Bronchial epithelial cell (primary cell): ENCODE data around the gene TXNDC17. TPM values are rescaled to one million over a fixed set of nuclear protein-coding genes. Genes with fewer than 3 reads are reported as not detected.
A peak's percentile ranks its signal among the peaks of the same experiment; 100 is the strongest.

ENCODE experiments used
- DNase-seq: peaks from one replicate; pipeline ENCODE4 v3.0.0-alpha.2; 2010; ENCODE audit warnings: low read depth
- FAIRE-seq: peaks from 2 replicates; lab custom pipeline; 2011; peaks lifted over from hg19 to GRCh38; lab: Jason Lieb, UNC
- H3K27me3 ChIP-seq: 2 replicates; pipeline ENCODE4 v1.5.1; 2011; ENCODE audit warnings: low read length; ENCODE audit not compliant: control insufficient read depth, insufficient read depth
- H3K36me3 ChIP-seq: 2 replicates; pipeline ENCODE4 v1.5.1; 2011; ENCODE audit warnings: low read length; ENCODE audit not compliant: control insufficient read depth, insufficient read depth
- H3K4me3 ChIP-seq: 2 replicates; pipeline ENCODE4 v1.5.1; 2011; ENCODE audit warnings: mild to moderate bottlenecking, low read depth, low read length, control low read depth
- total RNA-seq: library from RNA; depleted of rRNA; stranded (reverse); fragments of >200 nt; gene quantifications from 2 replicates; pipeline ENCODE4 v1.2.1, GENCODE V29; 2014
- TF ChIP-seq, protein P1 (sequence below): IDR thresholded peaks from 2 replicates; pipeline ENCODE4 v1.5.1; 2011; ENCODE audit warnings: mild to moderate bottlenecking, moderate library complexity, low read length, control low read depth, inconsistent platforms; ENCODE audit not compliant: insufficient read depth, severe bottlenecking

The TXNDC17 gene
- total RNA-seq, 1 donor from 2014 or later: 222 TPM

DNA sequence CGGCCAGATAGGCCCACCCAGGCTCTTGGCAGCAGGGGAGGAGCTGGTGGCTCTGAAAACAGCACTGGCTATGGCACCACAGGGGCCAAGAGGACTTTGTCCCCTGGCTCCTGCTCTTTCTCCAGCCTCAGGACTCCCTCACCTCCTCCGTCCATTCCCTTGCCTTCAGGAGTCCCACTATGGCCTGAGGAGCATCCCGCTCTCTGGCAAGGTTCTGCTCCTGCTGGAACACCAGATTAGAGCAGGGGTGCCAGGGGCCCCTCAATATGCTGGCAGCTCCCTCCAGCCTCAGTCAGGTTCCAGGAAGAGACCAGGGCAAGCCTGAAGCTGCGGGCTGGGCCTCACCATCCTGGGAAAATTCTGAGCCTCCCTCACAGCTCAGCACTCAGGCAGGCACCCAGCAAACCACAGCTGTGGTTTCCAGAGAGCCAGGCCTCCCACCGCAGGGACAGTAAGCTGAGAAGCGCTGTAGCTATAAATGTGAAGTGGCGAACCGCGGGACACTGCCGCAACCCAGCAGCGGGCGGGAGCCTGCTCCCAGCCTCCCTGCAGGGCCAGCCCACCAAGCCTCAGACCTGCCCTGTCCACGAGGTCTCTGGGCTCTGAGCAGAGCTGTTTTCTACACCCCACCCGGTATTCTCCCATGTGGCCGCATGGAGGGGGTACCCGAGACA, 36.4 kb downstream of the TXNDC17 start:
- no peaks in the 10 kb centered on the region for H3K36me3 ChIP-seq
- FAIRE-seq (no peak), DNase-seq (no peak)
- no peaks in the 10 kb centered on the region for H3K27me3 ChIP-seq
- no peak overlapping the region for H3K4me3 ChIP-seq
- TF ChIP-seq, protein P1, sequence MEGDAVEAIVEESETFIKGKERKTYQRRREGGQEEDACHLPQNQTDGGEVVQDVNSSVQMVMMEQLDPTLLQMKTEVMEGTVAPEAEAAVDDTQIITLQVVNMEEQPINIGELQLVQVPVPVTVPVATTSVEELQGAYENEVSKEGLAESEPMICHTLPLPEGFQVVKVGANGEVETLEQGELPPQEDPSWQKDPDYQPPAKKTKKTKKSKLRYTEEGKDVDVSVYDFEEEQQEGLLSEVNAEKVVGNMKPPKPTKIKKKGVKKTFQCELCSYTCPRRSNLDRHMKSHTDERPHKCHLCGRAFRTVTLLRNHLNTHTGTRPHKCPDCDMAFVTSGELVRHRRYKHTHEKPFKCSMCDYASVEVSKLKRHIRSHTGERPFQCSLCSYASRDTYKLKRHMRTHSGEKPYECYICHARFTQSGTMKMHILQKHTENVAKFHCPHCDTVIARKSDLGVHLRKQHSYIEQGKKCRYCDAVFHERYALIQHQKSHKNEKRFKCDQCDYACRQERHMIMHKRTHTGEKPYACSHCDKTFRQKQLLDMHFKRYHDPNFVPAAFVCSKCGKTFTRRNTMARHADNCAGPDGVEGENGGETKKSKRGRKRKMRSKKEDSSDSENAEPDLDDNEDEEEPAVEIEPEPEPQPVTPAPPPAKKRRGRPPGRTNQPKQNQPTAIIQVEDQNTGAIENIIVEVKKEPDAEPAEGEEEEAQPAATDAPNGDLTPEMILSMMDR: no peak

DNA sequence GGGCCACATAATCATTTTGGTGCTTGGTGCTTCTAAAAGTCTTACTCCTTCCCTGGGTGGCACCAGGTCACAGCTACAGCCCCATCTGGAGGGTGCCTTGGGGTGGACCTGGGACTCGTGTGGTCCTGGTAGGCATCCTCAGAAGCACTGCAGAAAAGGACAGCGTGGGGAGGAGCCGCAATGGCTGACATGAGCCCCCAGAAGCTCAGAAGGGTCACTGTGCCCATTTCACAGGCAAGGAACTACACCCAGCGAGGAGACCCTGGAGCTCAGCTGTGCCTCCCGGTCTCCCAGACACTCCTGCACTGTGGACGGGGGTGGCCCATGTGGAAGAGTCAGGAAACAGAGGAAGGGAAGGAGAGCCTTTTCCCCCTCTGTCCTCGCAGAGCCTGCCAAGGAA, 37.1 kb downstream of the TXNDC17 start:
- FAIRE-seq (no peak), DNase-seq (no peak)
- no peaks in the 10 kb centered on the region for H3K27me3 ChIP-seq
- no peak overlapping the region for H3K4me3 ChIP-seq
- H3K36me3 ChIP-seq: no peaks in the 10 kb centered on the region
- TF ChIP-seq, protein P1: no peak

DNA sequence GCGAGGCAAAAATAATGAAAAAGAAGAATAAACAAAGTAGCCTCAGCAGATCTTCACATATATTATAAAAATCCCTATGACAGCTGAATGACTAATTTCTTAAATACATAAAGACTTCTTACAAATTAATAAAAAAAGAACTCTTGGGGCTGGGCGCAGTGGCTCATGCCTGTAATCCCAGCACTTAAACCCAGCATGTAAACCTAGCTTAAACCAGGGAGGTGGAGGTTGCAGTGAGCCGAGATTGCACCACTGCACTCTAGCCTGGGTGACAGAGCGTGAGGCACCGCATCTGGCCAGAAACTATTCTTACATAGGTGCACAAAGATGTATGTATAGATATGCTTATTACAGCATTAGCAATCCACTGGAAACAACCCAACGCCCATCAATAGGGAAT, 38.4 kb downstream of the TXNDC17 start:
- Histone ChIP-seq H3K4me3 (no peak overlapping the region), H3K27me3 (no peaks in the 10 kb centered on the region), H3K36me3 (no peaks in the 10 kb centered on the region)
- no peak for FAIRE-seq
- TF ChIP-seq, protein P1: no peak
- peak; percentile 36 for DNase-seq

DNA sequence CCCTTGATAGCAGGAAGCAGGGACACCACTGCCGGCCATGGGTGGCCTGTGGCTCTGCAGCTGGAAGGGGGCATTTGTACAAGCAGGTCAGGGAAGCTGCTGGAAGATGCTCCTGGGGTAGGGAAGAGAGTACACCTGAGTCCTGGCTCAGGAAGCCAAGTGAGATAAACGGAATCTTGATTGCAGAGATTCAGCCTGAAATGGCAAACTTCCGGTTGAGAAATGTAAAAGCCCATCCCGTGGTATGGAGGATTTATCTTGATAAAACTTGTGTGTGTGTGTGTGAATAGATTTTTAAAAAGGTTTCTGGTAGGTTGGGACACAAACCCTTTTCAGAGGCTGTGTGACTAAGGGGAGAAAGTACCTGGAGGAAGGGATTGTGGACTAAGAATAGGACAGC, 40.3 kb downstream of the TXNDC17 start:
- H3K4me3 ChIP-seq: no peak overlapping the region

DNA sequence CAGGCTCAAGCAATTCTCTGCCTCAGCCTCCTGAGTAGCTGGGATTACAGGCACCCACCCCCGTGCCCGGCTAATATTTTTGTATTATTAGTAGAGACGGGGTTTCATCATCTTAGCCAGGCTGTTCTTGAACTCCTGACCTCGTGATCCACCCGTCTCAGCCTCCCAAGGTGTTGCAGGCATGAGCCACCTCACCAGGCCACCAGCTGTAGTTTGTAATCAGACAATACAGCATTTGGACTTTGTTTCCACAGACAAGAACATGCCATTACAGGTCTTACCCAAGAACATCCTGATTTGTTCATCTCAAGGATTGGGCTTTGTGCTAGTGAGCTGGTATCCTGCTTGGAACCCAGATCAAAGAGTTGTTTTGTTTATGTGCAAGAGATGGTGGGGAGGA, 40.8 kb downstream of the TXNDC17 start:
- peak; percentile 80 for DNase-seq
- no peaks in the 10 kb centered on the region for H3K36me3 ChIP-seq
- FAIRE-seq: no peak
- no peak overlapping the region for H3K4me3 ChIP-seq
- TF ChIP-seq, protein P1: no peak
- no peaks in the 10 kb centered on the region for H3K27me3 ChIP-seq

More for the DNA sequence above, 40.3 kb downstream of the TXNDC17 start:
- TF ChIP-seq, protein P1: no peak
- H3K36me3 ChIP-seq: no peaks in the 10 kb centered on the region
- H3K27me3 ChIP-seq: no peaks in the 10 kb centered on the region
- FAIRE-seq (peak; percentile 77), DNase-seq (peak; percentile 17)

DNA sequence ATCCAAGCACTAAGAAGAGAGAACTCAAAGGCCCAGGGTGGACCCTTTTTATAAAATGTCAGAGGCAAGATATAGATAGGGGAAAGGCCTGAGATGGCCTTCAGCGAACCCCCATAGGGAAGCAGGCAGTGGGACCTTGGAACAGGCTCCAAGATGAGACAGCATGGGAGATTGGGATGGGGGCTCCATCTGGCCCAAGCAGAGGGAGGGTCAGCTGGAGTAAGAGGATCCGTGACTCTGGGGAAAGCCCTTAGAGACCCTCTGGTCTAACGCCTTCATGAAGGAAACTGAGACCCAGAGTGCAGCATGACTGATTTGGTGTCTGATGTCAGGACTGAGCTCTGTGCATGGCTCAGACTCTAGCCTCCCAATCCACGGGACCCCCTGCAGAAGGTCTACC, 41.5 kb downstream of the TXNDC17 start:
- Histone ChIP-seq H3K36me3 (no peaks in the 10 kb centered on the region), H3K27me3 (no peaks in the 10 kb centered on the region), H3K4me3 (no peak overlapping the region)
- no peak for FAIRE-seq
- no peak for DNase-seq
- TF ChIP-seq, protein P1: no peak
